Effector CD8-positive, alpha-beta T cell (primary cell): Measurements from ENCODE around the gene RIMBP2.

Experiments used
- DNase-seq: peaks from one replicate; lab custom pipeline; 2025; lab: John Stamatoyannopoulos, UW

RIMBP2 gene

DNA sequence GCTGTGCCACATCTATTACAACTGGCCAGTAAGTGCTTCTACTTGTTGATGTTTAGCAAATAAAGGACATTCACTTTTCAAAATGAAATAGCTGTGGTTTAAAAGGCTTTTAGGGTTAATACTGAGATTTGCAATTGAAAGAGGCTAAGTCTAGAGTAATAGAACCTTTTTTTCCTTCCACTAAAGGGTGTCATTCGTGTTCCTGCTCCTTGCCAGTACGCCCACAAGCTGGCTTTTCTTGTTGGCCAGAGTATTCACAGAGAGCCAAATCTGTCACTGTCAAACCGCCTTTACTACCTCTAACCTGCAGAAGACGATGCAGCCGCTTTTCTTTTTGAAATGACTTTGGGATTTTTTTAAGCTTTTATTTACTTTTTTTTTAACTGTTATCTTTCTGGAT lies 344.8 kb downstream of the RIMBP2 start:
- DNase-seq: no peak

DNA sequence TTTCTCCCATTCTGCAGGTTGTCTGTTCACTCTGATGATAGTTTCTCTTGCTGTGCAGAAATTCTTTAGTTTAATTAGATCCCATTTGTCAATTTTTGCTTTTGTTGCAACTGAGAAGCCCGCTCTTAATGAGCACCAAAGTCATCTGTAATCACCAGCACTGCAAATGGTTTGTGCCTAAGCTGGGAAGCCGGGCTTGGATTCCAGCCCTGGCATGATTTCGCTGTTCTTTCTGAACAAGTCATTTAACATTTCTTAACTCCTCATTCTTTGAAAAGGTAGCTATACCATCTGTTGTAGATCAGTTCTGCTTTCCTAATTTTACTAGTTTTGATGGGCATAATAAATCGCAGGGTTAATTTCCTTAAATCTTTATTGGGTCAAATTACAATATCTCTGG lies 346.3 kb downstream of the RIMBP2 start:
- DNase-seq: no peak

DNA sequence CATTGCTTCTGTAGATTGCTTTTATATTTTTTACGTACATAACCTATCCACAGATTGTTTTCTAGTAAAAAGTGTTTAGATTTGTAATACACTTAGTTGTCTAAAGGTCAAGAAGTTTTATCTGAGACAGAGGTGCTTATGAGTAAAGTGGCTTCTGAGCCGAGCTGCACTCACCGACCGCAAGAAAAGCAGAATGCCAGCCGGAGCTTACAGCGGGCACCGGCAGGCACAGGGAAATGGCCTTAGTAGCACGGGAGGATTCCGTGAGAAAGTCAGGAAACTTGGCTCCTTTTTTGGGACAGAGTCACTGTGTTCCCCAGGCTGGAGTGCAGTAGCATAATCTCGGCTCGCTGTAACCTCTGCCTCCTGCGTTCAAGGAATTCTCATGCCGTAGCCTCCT lies 348.6 kb downstream of the RIMBP2 start:
- no peak for DNase-seq

DNA sequence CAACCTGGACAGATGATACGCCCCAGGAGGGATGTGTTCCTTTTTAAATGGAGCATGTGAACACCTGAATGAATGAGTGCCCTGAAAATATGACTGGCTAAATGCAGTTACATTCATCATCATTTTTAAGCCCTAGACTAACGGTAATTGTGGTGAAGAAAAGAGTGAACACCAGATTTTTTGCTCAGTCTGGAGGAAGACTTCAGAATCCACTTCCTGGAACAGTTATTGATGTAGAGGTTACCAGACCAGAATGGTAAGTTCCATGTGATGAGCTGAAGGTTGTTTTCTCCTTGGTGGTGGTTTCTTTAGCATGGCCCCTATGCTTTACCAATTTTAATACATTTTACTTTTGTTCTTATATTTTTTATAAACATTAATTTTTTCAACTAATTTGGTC lies 349.1 kb downstream of the RIMBP2 start:
- DNase-seq: no peak

DNA sequence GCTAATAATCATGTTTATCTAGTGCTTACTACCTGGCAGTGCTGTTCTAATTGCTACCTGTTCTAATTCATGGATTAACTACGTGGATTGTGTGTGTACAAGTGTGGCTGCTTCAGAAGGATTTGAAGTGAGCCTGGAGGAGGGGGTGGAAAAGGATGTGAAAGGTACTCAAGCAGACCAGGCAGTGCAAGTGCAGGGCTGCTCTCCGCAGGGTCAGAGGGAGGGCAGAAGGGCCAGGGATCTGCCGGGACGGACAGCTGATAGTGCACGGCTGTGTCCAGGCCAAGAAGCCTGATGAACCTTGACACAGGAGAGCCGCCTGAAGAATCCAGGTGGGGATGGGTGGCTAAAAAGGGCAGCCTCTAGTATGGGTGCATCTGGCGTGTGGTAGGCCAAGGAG lies 349.9 kb downstream of the RIMBP2 start:
- DNase-seq: no peak

DNA sequence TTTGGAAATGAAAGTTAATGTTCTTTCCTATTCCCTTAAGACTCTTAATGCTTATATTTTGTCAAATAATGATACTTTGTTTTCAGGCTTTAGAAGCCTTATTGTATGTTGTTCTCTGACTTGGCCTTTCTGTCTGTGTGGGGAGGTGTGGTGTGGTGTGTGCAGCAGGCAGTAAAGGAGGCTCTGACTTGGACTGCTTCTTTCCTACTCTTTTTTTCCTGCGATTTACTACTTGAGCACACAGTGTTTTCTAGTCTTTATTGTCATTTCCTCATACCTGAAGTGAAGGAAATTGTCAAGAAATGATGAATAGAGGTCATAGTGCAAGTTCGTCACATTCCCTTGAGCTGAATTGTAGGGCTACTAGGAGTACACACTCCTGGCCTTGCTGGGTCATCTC lies 351.5 kb downstream of the RIMBP2 start:
- no peak for DNase-seq

DNA sequence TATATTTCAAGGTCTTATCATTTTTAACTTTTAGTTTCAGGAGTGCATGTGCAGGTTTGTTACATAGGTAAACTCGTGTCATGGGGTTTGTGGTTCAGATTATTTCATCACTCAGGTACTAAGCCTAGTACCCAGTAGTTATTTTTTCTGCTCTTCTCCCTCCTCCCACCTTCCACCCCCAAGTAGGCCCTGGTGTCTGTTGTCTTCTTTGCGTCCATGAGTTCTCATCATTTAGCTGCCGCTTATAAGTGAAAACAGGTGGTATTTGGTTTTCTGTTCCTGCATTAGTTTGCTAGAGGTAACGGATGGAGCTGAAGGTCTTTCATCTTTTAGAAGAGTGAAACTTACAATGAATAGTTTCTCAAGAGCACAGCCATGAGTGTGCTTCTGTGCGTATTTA lies 354.0 kb downstream of the RIMBP2 start:
- DNase-seq: no peak

DNA sequence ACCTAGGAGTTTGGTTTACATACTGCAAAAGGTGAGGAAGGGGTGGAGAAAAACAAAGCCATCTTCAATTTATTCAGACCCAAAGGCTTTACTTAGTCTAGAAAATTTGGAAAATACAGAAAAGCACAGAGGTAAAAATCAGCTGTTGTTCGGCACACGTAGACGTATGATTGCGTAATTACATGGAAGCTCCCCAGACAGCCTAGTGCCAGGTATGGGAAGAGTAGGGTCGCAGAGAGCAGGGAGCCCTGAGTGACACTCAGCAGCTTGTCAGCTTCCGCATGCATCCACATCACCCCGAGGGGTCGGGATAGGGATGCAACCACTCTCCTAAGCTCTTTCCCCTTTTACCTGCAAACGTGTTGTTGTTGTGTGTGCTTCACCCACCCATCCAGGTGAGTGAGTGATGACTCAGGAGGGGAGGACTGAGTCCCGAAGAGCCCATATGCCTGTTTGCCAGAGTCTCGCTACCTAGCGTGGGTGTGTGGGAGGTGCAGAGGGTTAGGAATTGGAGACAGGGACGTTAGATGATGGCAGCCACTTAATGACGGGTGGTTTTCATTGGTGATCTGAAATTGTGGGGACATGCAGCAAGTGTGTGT lies 358.3 kb downstream of the RIMBP2 start:
- no peak for DNase-seq

DNA sequence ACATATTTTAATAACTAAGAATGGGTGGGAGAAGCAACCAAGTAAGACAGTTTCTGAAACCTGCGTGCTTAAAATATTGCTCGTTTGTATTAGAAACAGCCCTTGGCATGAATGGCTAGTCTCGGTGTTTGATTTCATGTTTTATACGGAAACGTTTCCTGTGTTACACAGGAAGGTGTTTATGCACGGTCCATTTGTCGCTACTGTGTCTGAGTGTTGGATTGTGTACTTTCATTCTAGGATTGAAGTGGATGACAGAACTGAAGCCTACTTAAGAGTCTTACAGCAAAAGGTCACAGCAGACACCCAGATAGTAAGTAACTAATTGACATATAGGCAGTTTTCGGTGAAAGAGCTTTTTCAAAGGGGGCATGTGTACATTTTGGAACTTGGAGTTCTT lies 358.9 kb downstream of the RIMBP2 start:
- DNase-seq: no peak

DNA sequence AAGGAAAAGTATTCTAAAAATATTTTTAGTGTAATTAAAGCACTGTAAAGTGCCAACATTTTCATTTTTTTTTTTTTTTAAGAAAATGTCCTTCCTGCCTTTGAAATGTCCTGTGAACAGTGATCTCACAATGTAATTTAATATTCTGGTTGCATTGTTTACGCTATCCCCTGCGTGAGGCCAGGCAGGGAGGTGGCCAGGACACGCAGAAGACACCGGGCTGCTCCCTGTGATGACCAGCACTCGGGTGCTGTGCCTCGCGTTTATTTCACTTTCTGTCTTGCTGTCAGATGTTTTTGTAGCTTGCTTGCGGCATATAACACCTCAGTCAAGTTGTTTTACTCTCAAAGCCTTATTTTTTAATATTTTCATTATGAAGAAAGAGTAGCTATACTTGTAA lies 359.9 kb downstream of the RIMBP2 start:
- no peak for DNase-seq

DNA sequence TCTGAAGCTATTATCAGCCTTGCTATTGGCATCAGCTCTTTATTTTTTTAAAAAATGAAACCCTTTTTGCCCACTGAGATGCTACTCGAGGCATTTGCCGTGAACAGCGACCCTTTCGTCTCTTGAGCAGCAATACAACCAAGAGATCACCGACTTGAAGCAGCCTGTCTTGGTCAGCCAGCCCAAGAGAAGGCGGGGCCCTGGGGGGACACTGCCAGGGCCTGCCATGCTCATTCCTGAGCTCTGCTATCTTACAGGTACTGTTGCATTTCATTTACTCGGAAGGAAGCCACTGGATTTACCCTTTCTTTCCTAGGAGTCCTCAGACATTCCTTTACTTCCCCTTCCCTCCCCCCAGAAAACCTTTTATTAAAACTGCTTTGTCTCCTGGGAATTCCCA lies 361.7 kb downstream of the RIMBP2 start:
- DNase-seq: no peak

DNA sequence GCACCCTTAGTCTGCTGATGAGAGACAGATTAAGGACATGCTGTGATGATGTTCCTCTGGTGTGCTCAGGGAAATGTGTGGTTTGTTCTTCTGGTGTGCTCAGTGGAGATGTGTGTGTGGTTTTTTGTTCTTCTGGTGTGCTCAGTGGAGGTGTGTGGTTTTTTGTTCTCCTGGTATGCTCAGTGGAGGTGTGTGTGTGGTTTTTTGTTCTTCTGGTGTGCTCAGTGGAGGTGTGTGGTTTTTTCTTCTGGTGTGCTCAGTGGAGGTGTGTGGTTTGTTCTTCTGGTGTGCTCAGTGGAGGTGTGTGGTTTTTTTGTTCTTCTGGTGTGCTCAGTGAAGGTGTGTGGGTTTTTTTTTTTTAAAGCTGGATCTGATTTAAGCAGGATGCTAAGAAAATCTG lies 363.0 kb downstream of the RIMBP2 start:
- no peak for DNase-seq

DNA sequence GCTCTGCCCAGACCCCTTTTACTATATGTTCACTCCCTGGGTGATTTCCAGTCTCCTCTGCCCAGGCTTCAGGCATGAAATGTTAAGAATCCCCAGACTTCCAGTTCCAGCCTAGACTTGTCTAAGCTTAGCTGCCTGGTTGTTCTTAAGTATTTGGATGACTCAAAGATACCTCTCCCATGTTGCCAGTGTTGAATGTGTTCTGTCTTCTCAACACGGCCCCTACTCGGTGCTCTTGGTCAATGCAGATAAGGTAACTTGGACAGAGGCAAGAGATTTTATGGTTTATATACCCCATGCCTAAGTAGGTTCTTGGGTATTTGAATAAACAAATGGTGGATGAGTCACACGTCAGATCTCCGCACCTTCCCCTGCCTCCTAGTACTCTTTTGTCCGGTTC lies 364.8 kb downstream of the RIMBP2 start:
- DNase-seq: no peak

DNA sequence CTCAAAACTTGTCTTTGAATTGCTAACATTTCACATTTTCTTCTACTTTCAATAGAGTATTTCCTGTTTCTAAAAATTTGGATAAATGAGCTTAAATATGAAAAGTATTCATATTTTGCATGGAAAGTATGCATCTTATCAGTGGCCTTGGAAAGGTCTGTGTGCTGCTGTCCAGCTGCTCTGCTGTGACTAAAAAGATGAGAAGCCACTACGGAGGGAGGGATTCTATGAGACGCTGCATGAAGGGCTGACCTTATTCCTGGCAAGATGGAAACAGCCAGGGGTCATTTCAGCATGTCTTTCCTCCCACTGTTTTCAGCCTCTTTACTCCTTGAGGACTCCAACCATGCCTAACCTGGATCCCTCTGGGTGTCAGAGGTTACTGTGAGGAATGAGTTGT lies 365.4 kb downstream of the RIMBP2 start:
- DNase-seq: no peak

DNA sequence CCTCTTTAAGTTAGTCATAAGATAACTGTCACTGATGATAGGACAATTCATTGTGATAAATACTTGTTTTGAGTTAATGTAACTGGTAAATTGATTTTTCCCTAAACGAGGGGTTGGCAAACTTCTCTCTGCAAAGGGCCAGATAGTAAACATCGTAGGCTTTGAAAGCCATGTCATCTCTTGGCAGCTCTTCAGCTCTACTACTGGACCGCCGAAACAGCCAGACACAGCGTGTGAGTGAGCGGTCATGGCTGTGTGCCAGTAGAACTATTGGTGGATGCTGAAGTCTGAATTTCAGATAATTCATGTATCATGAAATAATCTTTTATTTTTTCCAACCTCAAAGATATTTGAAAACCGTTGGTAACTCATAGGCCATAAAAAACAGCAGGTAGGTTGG lies 368.5 kb downstream of the RIMBP2 start:
- DNase-seq: no peak
